Ramos (cell line): ENCODE results near the gene PRAC1.

ENCODE experiments used
- in situ Hi-C: fragments of 300-500 bp; cut with MboI; formaldehyde crosslinking; loops from one replicate; pipeline ENCODE4 v1.14.3; 2022; ENCODE audit warnings: low sequenced_read_pairs; ENCODE audit not compliant: unreplicated experiment

The PRAC1 gene

GRCh38 chr17:48722201-48722907 lies at the start of gene PRAC1:
TSS of gene PRAC1 (minus strand) at chr17:48722518. CDS start at chr17:48722392, 126 bp downstream.
- in situ Hi-C loops = no loop called here

- in situ Hi-C loops = no loop called here
These were observed 48.6 kb upstream of the PRAC1 start for GRCh38 chr17:48770954-48771353.

GRCh38 chr17:48769009-48769675 lies 46.8 kb upstream of the PRAC1 start:
- in situ Hi-C loops = no loop called here

- in situ Hi-C loops = no loop called here
These were observed 45.0 kb upstream of the PRAC1 start for GRCh38 chr17:48767263-48767774.

GRCh38 chr17:48761114-48761513 lies 38.8 kb upstream of the PRAC1 start:
- in situ Hi-C loops = no loop called here

- in situ Hi-C loops = no loop called here
These were observed 38.1 kb upstream of the PRAC1 start for GRCh38 chr17:48760411-48760810.

- in situ Hi-C loops = no loop called here
These were observed 37.0 kb upstream of the PRAC1 start for GRCh38 chr17:48759288-48759687.

- in situ Hi-C loops = no loop called here
These were observed 35.2 kb upstream of the PRAC1 start for GRCh38 chr17:48757524-48757961.

- in situ Hi-C loops = no loop called here
These were observed 34.5 kb upstream of the PRAC1 start for GRCh38 chr17:48756830-48757251.

- in situ Hi-C loops = no loop called here
These were observed 33.0 kb upstream of the PRAC1 start for GRCh38 chr17:48755356-48755755.

- in situ Hi-C loops = no loop called here
These were observed 32.4 kb upstream of the PRAC1 start for GRCh38 chr17:48754500-48755261.

- in situ Hi-C loops = no loop called here
These were observed 31.6 kb upstream of the PRAC1 start for GRCh38 chr17:48753794-48754499.

GRCh38 chr17:48752399-48753288 lies 30.3 kb upstream of the PRAC1 start:
- in situ Hi-C loops = no loop called here

- in situ Hi-C loops = no loop called here
These were observed 29.5 kb upstream of the PRAC1 start for GRCh38 chr17:48751733-48752398.

GRCh38 chr17:48751172-48751571 lies 28.9 kb upstream of the PRAC1 start:
- in situ Hi-C loops = no loop called here

- in situ Hi-C loops = no loop called here
These were observed 27.6 kb upstream of the PRAC1 start for GRCh38 chr17:48749621-48750553.

GRCh38 chr17:48748718-48749566 lies 26.6 kb upstream of the PRAC1 start:
- in situ Hi-C loops = no loop called here
